HG02678 (cell line): Measurements from ENCODE around the gene HAUS8.
"Not testable (repeated sequence)": the region's sequence is repeated elsewhere in the genome, so short reads cannot be mapped to it uniquely, and the experiment has no call there.

Experiments used
- ATAC-seq: cut with Tn5 transposase; IDR thresholded peaks from one replicate; pipeline ENCODE4 v1.9.1; 2021; ENCODE audit warnings: mild to moderate bottlenecking, moderate library complexity; ENCODE audit not compliant: unreplicated experiment

Gene HAUS8

GRCh38 chr19:17101686-17102628 lies 26.7 kb upstream of the HAUS8 start:
- no peak for ATAC-seq

- no peak for ATAC-seq
Observed at GRCh38 chr19:17098326-17098725, 23.1 kb upstream of the HAUS8 start.

- ATAC-seq: no peak
Observed at GRCh38 chr19:17097593-17098126, 22.4 kb upstream of the HAUS8 start.

- ATAC-seq: no peak
Observed at GRCh38 chr19:17095141-17095919, 20.1 kb upstream of the HAUS8 start.

GRCh38 chr19:17094694-17095093 lies 19.4 kb upstream of the HAUS8 start:
- not testable (repeated sequence) for ATAC-seq

- no peak for ATAC-seq
Observed at GRCh38 chr19:17092696-17093095, 17.4 kb upstream of the HAUS8 start.

GRCh38 chr19:17091758-17092333 lies 16.6 kb upstream of the HAUS8 start:
- no peak for ATAC-seq

- ATAC-seq: no peak
Observed at GRCh38 chr19:17090583-17090982, 15.3 kb upstream of the HAUS8 start.

- ATAC-seq: no peak
Observed at GRCh38 chr19:17088552-17088951, 13.3 kb upstream of the HAUS8 start.

GRCh38 chr19:17086834-17087233 lies 11.6 kb upstream of the HAUS8 start:
- ATAC-seq: no peak

GRCh38 chr19:17086120-17086519 lies 10.9 kb upstream of the HAUS8 start:
- no peak for ATAC-seq

GRCh38 chr19:17081672-17082630 lies 6.7 kb upstream of the HAUS8 start:
- ATAC-seq: no peak

GRCh38 chr19:17080440-17080801 lies 5.2 kb upstream of the HAUS8 start:
- ATAC-seq: no peak

GRCh38 chr19:17079710-17080439 lies 4.6 kb upstream of the HAUS8 start:
- no peak for ATAC-seq

GRCh38 chr19:17078920-17079709 lies 3.9 kb upstream of the HAUS8 start:
- ATAC-seq: no peak

- no peak for ATAC-seq
Observed at GRCh38 chr19:17078036-17078919, 3.0 kb upstream of the HAUS8 start.

- ATAC-seq: no peak
Observed at GRCh38 chr19:17077447-17078028, 2.3 kb upstream of the HAUS8 start.
